HCT116 (cell line): ENCODE measurements around the gene CCDC82. TPM values are rescaled to one million over a fixed set of nuclear protein-coding genes. Genes with fewer than 3 reads are reported as not detected.

Source experiments
- ATAC-seq: fragments of 200-7000 bp; cut with Tn5 transposase; 2 replicates; pipeline ENCODE4 v1.9.1; 2020; ENCODE audit warnings: mild to moderate bottlenecking, moderate library complexity
- BruUV-seq: library from RNA; stranded (reverse); fragments of 400-500 nt; replicated peaks from 2 replicates; lab custom pipeline; 2021; lab: Mats Ljungman, UMichigan
- CTCF ChIA-PET: fragments of 300-600 bp; sonication (Branson Sonifier 250); formaldehyde crosslinking; loops from one replicate; lab custom pipeline; 2021; ENCODE audit warnings: antibody characterized with exemption; lab: Charles Lee
- POLR2A ChIA-PET: fragments of 300-600, 350-600 bp; sonication (Branson Sonifier 250); formaldehyde crosslinking; loops from one replicate; lab custom pipeline; 2021; ENCODE audit warnings: antibody characterized with exemption; lab: Charles Lee
- RAD21 ChIA-PET, 2 experiments: fragments of 300-600 bp; sonication (Branson Sonifier 250); formaldehyde crosslinking; loops; one replicate each; lab custom pipeline; 2023; ENCODE audit warnings: low total read pairs in 2 of 2; ENCODE audit not compliant: uncharacterized antibody in 2 of 2, unreplicated experiment in 2 of 2, low non-redundant PET in 1 of 2; lab: Charles Lee
- DNase-seq: peaks from one replicate; pipeline ENCODE4 v3.0.0-alpha.2; 2010; ENCODE audit warnings: low read depth, low spot score
- H2AFZ ChIP-seq: fragments of 200-600 bp; shearing (Covaris generic), sonication (generic); 2 replicates; pipeline ENCODE4 v1.6.1; 2017; ENCODE audit warnings: low read depth, mixed run types, mixed read lengths, antibody characterized with exemption, low read length; ENCODE audit not compliant: poor library complexity, severe bottlenecking
- H3K27ac ChIP-seq: 2 replicates; pipeline ENCODE4 v1.5.1; 2012; ENCODE audit warnings: low read depth, low read length
- H3K27me3 ChIP-seq: fragments of 200-600 bp; sonication (generic); 2 replicates; pipeline ENCODE4 v1.6.1; 2016; ENCODE audit warnings: mixed run types, low read length, mixed read lengths; ENCODE audit not compliant: insufficient read depth
- H3K36me3 ChIP-seq, 2 experiments: fragments of 200-500 bp in 1 of 2; fragments of 200-600 bp in 1 of 2; sonication (Bioruptor generic) in 1 of 2; sonication (generic) in 1 of 2; 2 replicates each; pipeline versions ENCODE4 v1.5.1 to v1.6.1; 2014 to 2016; ENCODE audit warnings: low read length in 2 of 2, inconsistent platforms in 1 of 2, mixed read lengths in 1 of 2, mixed run types in 1 of 2; ENCODE audit not compliant: insufficient read depth in 2 of 2, control insufficient read depth in 1 of 2
- H3K4me1 ChIP-seq, 2 experiments: fragments of 200-600 bp in 1 of 2; sonication (generic) in 1 of 2; 2 replicates each; pipeline versions ENCODE4 v1.5.1 to v1.6.1; 2012 to 2017; ENCODE audit warnings: low read length in 2 of 2, inconsistent platforms in 1 of 2, mild to moderate bottlenecking in 1 of 2, mixed read lengths in 1 of 2, mixed run types in 1 of 2, moderate library complexity in 1 of 2; ENCODE audit not compliant: insufficient read depth in 2 of 2, control insufficient read depth in 1 of 2
- H3K4me2 ChIP-seq: fragments of 200-600 bp; sonication (generic); 2 replicates; pipeline ENCODE4 v1.6.1; 2017; ENCODE audit warnings: mixed run types, low read length, mixed read lengths
- H3K4me3 ChIP-seq, 2 experiments: fragments of 200-600 bp in 1 of 2; sonication (generic) in 1 of 2; replicated peaks in 1 of 2; 2 replicates each; pipeline ENCODE4 v1.5.1; 2011 to 2016; ENCODE audit warnings: low read length in 2 of 2, control low read depth in 1 of 2, low read depth in 1 of 2, mild to moderate bottlenecking in 1 of 2, mixed read lengths in 1 of 2, mixed run types in 1 of 2
- H3K79me2 ChIP-seq: fragments of 200-600 bp; sonication (generic); 2 replicates; pipeline ENCODE4 v1.6.1; 2017; ENCODE audit warnings: mild to moderate bottlenecking, mixed run types, low read length, moderate library complexity, mixed read lengths; ENCODE audit not compliant: insufficient read depth
- H3K9ac ChIP-seq: fragments of 200-600 bp; sonication (generic); 2 replicates; pipeline ENCODE4 v1.6.1; 2016; ENCODE audit warnings: low read length, mixed read lengths
- H3K9me2 ChIP-seq: fragments of 200-600 bp; sonication (generic), shearing (Covaris generic); 2 replicates; pipeline ENCODE4 v1.6.1; 2017; ENCODE audit warnings: mixed run types, mild to moderate bottlenecking, moderate library complexity; ENCODE audit not compliant: insufficient read depth
- H3K9me3 ChIP-seq, 2 experiments: fragments of 200-500 bp in 1 of 2; fragments of 200-600 bp in 1 of 2; sonication (Bioruptor generic) in 1 of 2; sonication (generic) in 1 of 2; 2 replicates each; pipeline ENCODE4 v1.6.1; 2014 to 2017; ENCODE audit warnings: low read length in 2 of 2, mixed read lengths in 2 of 2, inconsistent platforms in 1 of 2, low read depth in 1 of 2, mild to moderate bottlenecking in 1 of 2, mixed run types in 1 of 2, moderate library complexity in 1 of 2; ENCODE audit not compliant: control insufficient read depth in 1 of 2, insufficient read depth in 1 of 2
- H4K20me1 ChIP-seq: fragments of 200-600 bp; sonication (generic), shearing (Covaris generic); 2 replicates; pipeline ENCODE4 v1.6.1; 2017; ENCODE audit warnings: mixed run types, mild to moderate bottlenecking, moderate library complexity; ENCODE audit not compliant: insufficient read depth
- ATF3 ChIP-seq: IDR thresholded peaks from 2 replicates; pipeline ENCODE4 v1.6.1; 2012
- CBX3 ChIP-seq: IDR thresholded peaks from 2 replicates; pipeline ENCODE4 v1.6.1; 2012; ENCODE audit warnings: low read depth
- EGR1 ChIP-seq: IDR thresholded peaks from 2 replicates; pipeline ENCODE4 v1.6.1; 2012; ENCODE audit warnings: low read depth
- EZH2phosphoT487 ChIP-seq: fragments of 200-600 bp; IDR thresholded peaks from 2 replicates; pipeline ENCODE4 v1.6.1; 2018; ENCODE audit warnings: antibody characterized with exemption, borderline replicate concordance
- JUND ChIP-seq: IDR thresholded peaks from 2 replicates; pipeline ENCODE4 v1.6.1; 2012
- POLR2A ChIP-seq: IDR thresholded peaks from 2 replicates; pipeline ENCODE4 v1.7.0; 2011; ENCODE audit warnings: borderline replicate concordance; ENCODE audit not compliant: insufficient read depth, insufficient read length; ENCODE audit errors: extremely low read depth
- REST ChIP-seq: IDR thresholded peaks from 2 replicates; pipeline ENCODE4 v1.6.1; 2012; ENCODE audit warnings: low read depth
- SP1 ChIP-seq: IDR thresholded peaks from 2 replicates; pipeline ENCODE4 v1.6.1; 2012; ENCODE audit warnings: low read depth
- TCF7L2 ChIP-seq: IDR thresholded peaks from 2 replicates; pipeline ENCODE4 v1.7.0; 2011; ENCODE audit warnings: borderline replicate concordance, inconsistent platforms; ENCODE audit not compliant: insufficient read depth, insufficient read length; ENCODE audit errors: extremely low read depth
- YY1 ChIP-seq: IDR thresholded peaks from 2 replicates; pipeline ENCODE4 v1.6.1; 2011; ENCODE audit warnings: low read length, low read depth, moderate library complexity, mild to moderate bottlenecking; ENCODE audit not compliant: insufficient replicate concordance; ENCODE audit errors: extremely low read depth
- ZBTB33 ChIP-seq: IDR thresholded peaks from 2 replicates; pipeline ENCODE4 v1.6.1; 2011; ENCODE audit warnings: mild to moderate bottlenecking, low read length, moderate library complexity; ENCODE audit not compliant: insufficient replicate concordance; ENCODE audit errors: extremely low read depth
- intact Hi-C: fragments of 100-400 bp; cut with micrococcal nuclease; formaldehyde crosslinking; loops from 2 replicates; pipeline ENCODE4 v1.10.0; 2022
- total RNA-seq: library from RNA; stranded (reverse); gene quantifications from one replicate; pipeline ENCODE4 v1.2.1, GENCODE V29; 2021; ENCODE audit not compliant: unreplicated experiment

CCDC82 gene
- total RNA-seq, 1 experiment from 2014 or later, result 11.2 TPM

- intact Hi-C loops, result no loop called here
- no peaks in the 10 kb centered on the region for H3K9me2 ChIP-seq
- POLR2A ChIA-PET, result no interaction called here
- CTCF ChIA-PET, result interaction anchor here (0.7 kb wide), 1 partner anchor 20 kb away, joined by 4 read pairs; the partner anchor contains the start of gene MAML2
- no peak overlapping the region for H3K4me3 ChIP-seq
- no peaks in the 10 kb centered on the region for H3K36me3 ChIP-seq
- H3K27me3 ChIP-seq, result no peaks in the 10 kb centered on the region
- no TSS peak for BruUV-seq
- H4K20me1 ChIP-seq, result no peaks in the 10 kb centered on the region
- H2AFZ ChIP-seq, result no peak overlapping the region
- no peaks in the 10 kb centered on the region for H3K9me3 ChIP-seq
- peaks cover 20 to 36% of the 10 kb centered on the region in 2 experiments for H3K4me1 ChIP-seq
- H3K79me2 ChIP-seq, result no peaks in the 10 kb centered on the region
- RAD21 ChIA-PET, result no interaction called here
- no peak overlapping the region for H3K9ac ChIP-seq
- H3K27ac ChIP-seq, result no peak overlapping the region
- no peak for TF ChIP-seq POLR2A
- TF ChIP-seq TCF7L2, result no peak
- DNase-seq (no peak), ATAC-seq (no peak)
- no peak overlapping the region for H3K4me2 ChIP-seq
These were observed 66.7 kb downstream of the CCDC82 start for GRCh38 chr11:96322775-96323641.

GRCh38 chr11:96321091-96321490 lies 68.6 kb downstream of the CCDC82 start:
- ChIA-PET CTCF (no interaction called here), RAD21 (no interaction called here), POLR2A (no interaction called here)
- Histone ChIP-seq H3K9me3 (no peaks in the 10 kb centered on the region), H3K9me2 (no peaks in the 10 kb centered on the region), H3K4me3 (no peak overlapping the region), H3K27ac (no peak overlapping the region), H3K9ac (no peak overlapping the region), H3K4me2 (no peak overlapping the region), H2AFZ (no peak overlapping the region), H3K27me3 (no peaks in the 10 kb centered on the region), H3K4me1 (peaks cover 20 to 33% of the 10 kb centered on the region in 2 experiments), H4K20me1 (no peaks in the 10 kb centered on the region), H3K79me2 (no peaks in the 10 kb centered on the region), H3K36me3 (no peaks in the 10 kb centered on the region)
- intact Hi-C loops, result no loop called here
- ATAC-seq (no peak), DNase-seq (no peak)
- BruUV-seq, result no TSS peak
- TF ChIP-seq EZH2phosphoT487, result no peak
- no peak for TF ChIP-seq TCF7L2
- TF ChIP-seq JUND, result no peak
- no peak for TF ChIP-seq SP1
- TF ChIP-seq ATF3, result no peak
- TF ChIP-seq YY1, result no peak
- TF ChIP-seq POLR2A, result no peak
- no peak for TF ChIP-seq EGR1
- no peak for TF ChIP-seq REST
- no peak for TF ChIP-seq CBX3
- TF ChIP-seq ZBTB33, result no peak
